Keratinocyte (primary cell): Measurements from ENCODE around the gene HOXD11. TPM values are rescaled to one million over a fixed set of nuclear protein-coding genes. Genes with fewer than 3 reads are reported as not detected.

Experiments used
- DNase-seq: peaks from one replicate; pipeline ENCODE4 v3.0.0-alpha.2; 2011; ENCODE audit warnings: low read depth, missing footprints, low spot score
- FAIRE-seq: peaks from 2 replicates; lab custom pipeline; 2011; peaks lifted over from hg19 to GRCh38; lab: Jason Lieb, UNC
- H2AFZ ChIP-seq: 2 replicates; pipeline ENCODE4 v1.6.0; 2012; ENCODE audit warnings: low read length, control low read depth, inconsistent platforms; ENCODE audit not compliant: control insufficient read depth
- H3K27ac ChIP-seq: 2 replicates; pipeline ENCODE4 v1.5.1; 2011; ENCODE audit warnings: low read length; ENCODE audit not compliant: control insufficient read depth, insufficient read depth
- H3K27me3 ChIP-seq: 3 replicates; pipeline ENCODE4 v1.6.0; 2011; ENCODE audit warnings: low read length; ENCODE audit not compliant: control insufficient read depth, insufficient read depth; ENCODE audit errors: extremely low read depth
- H3K36me3 ChIP-seq, 2 experiments: 2 replicates in 1 of 2; 3 replicates in 1 of 2; pipeline ENCODE4 v1.5.1; 2011; ENCODE audit warnings: low read length in 2 of 2, mild to moderate bottlenecking in 1 of 2; ENCODE audit not compliant: control insufficient read depth in 2 of 2, insufficient read depth in 2 of 2; ENCODE audit errors: extremely low read depth in 1 of 2
- H3K4me1 ChIP-seq: 3 replicates; pipeline ENCODE4 v1.5.1; 2011; ENCODE audit warnings: low read length; ENCODE audit not compliant: control insufficient read depth, insufficient read depth; ENCODE audit errors: extremely low read depth
- H3K4me2 ChIP-seq: 3 replicates; pipeline ENCODE4 v1.6.0; 2011; ENCODE audit warnings: low read depth, low read length; ENCODE audit not compliant: control insufficient read depth, insufficient read depth; ENCODE audit errors: extremely low read depth
- H3K4me3 ChIP-seq, 3 experiments: fragments of 200-600 bp in 1 of 3; sonication (generic) in 1 of 3; 2 replicates in 2 of 3; 3 replicates in 1 of 3; pipeline ENCODE4 v1.5.1; 2011 to 2016; ENCODE audit warnings: low read length in 3 of 3, mild to moderate bottlenecking in 3 of 3, control low read depth in 2 of 3, inconsistent platforms in 1 of 3, low read depth in 1 of 3, mixed read lengths in 1 of 3, mixed run types in 1 of 3, moderate library complexity in 1 of 3; ENCODE audit not compliant: control insufficient read depth in 2 of 3, insufficient read depth in 2 of 3; ENCODE audit errors: extremely low read depth in 1 of 3
- H3K79me2 ChIP-seq: 2 replicates; pipeline ENCODE4 v1.6.0; 2012; ENCODE audit warnings: low read length; ENCODE audit not compliant: control insufficient read depth, insufficient read depth
- H3K9ac ChIP-seq: 3 replicates; pipeline ENCODE4 v1.6.0; 2011; ENCODE audit warnings: low read length; ENCODE audit not compliant: control insufficient read depth, insufficient read depth; ENCODE audit errors: extremely low read depth
- H3K9me1 ChIP-seq: 3 replicates; pipeline ENCODE4 v1.6.0; 2011; ENCODE audit warnings: low read length; ENCODE audit not compliant: control insufficient read depth, insufficient read depth; ENCODE audit errors: extremely low read depth
- H3K9me3 ChIP-seq: 2 replicates; pipeline ENCODE4 v1.5.1; 2012; ENCODE audit warnings: low read depth, low read length; ENCODE audit not compliant: control insufficient read depth
- H4K20me1 ChIP-seq: 3 replicates; pipeline ENCODE4 v1.6.0; 2011; ENCODE audit warnings: low read length; ENCODE audit not compliant: control insufficient read depth, insufficient read depth; ENCODE audit errors: extremely low read depth
- EZH2 ChIP-seq: IDR thresholded peaks from one replicate; pipeline ENCODE4 v1.6.1; 2012; ENCODE audit warnings: inconsistent platforms, mild to moderate bottlenecking, low read length, moderate library complexity
- dilution Hi-C: fragments of 300-500 bp; cut with MboI; formaldehyde crosslinking; loops from one replicate; pipeline ENCODE4 v1.7.0; 2020; ENCODE audit warnings: low sequenced_read_pairs; ENCODE audit not compliant: extremely low pct_ligation_motif_present
- polyA plus RNA-seq, 5 experiments: library from polyadenylated mRNA; depleted of rRNA in 3 of 5; stranded (reverse) in 3 of 5; stranded (forward) in 1 of 5; unstranded in 1 of 5; fragments of >200 nt; gene quantifications; 1 replicate in 1 of 5; 2 replicates in 3 of 5; 3 replicates in 1 of 5; pipeline versions ENCODE4 v1.2.1 to v1.2.3, GENCODE V29; 2011 to 2012; ENCODE audit warnings: missing spikeins in 2 of 5, low read depth in 1 of 5, low replicate concordance in 1 of 5
- TF ChIP-seq, protein P1 (sequence below), 3 experiments: IDR thresholded peaks in 1 of 3; conservative IDR thresholded peaks in 1 of 3; optimal IDR thresholded peaks in 1 of 3; 2 replicates in 2 of 3; 3 replicates in 1 of 3; pipeline versions ENCODE3 to v1.5.1; 2011; ENCODE audit warnings: low read length in 3 of 3, mild to moderate bottlenecking in 3 of 3, moderate library complexity in 2 of 3, control low read depth in 1 of 3, inconsistent platforms in 1 of 3; ENCODE audit not compliant: insufficient read depth in 2 of 3; ENCODE audit errors: extremely low read depth in 1 of 3

The HOXD11 gene
- polyA plus RNA-seq, 1 donor (not counting 4 experiments of a cell fraction or from before 2014, with no cell fraction given), result not detected

DNA sequence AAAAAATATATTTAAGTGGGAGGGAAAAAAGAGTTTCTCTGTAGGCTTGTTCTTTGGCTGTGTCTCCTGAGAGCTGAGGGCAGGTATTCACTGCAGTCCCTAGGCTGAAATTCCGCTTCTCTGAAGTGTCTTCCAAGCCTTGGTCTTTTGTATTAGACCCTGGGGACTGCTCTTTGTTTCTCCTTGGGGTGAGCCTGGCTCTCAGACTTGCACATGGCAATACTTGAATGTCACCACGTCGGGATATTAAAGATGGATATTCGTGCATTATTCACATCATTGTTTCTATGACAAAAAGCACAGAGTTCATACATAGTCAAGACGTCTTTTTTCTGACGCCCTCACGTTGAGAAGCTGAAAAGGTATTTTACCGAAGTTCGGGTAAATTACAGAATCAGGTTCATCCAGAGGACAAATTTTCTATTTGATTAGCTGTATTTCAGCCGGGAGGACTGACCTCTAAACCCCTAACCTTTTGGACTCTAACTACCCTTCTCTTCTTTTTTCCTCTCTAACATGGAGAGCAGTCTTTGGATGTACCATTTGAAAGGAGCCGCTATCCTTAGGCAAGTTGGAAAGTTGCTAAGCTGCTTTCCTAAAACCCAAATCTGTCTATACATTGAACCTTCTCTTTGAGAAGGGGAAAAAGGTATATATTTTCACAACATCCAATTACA lies 47.6 kb downstream of the HOXD11 start:
- no peak overlapping the region for H3K27ac ChIP-seq
- dilution Hi-C loops, result loop anchor here (25.0 kb wide), 1 partner anchor 483 kb away; no protein-coding TSS in a partner anchor
- FAIRE-seq, result no peak
- H3K36me3 ChIP-seq, result no peaks in the 10 kb centered on the region
- no peak overlapping the region for H2AFZ ChIP-seq
- H3K27me3 ChIP-seq, result peaks cover 93% of the 10 kb centered on the region
- DNase-seq, result no peak
- no peak overlapping the region for H3K4me3 ChIP-seq
- no peaks in the 10 kb centered on the region for H3K9me1 ChIP-seq
- H3K4me1 ChIP-seq, result no peaks in the 10 kb centered on the region
- H3K79me2 ChIP-seq, result no peaks in the 10 kb centered on the region
- TF ChIP-seq, protein P1, sequence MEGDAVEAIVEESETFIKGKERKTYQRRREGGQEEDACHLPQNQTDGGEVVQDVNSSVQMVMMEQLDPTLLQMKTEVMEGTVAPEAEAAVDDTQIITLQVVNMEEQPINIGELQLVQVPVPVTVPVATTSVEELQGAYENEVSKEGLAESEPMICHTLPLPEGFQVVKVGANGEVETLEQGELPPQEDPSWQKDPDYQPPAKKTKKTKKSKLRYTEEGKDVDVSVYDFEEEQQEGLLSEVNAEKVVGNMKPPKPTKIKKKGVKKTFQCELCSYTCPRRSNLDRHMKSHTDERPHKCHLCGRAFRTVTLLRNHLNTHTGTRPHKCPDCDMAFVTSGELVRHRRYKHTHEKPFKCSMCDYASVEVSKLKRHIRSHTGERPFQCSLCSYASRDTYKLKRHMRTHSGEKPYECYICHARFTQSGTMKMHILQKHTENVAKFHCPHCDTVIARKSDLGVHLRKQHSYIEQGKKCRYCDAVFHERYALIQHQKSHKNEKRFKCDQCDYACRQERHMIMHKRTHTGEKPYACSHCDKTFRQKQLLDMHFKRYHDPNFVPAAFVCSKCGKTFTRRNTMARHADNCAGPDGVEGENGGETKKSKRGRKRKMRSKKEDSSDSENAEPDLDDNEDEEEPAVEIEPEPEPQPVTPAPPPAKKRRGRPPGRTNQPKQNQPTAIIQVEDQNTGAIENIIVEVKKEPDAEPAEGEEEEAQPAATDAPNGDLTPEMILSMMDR (optimal IDR thresholded peaks at IDR 0.05 in 1 of 3, IDR thresholded peaks at IDR 0.05 in 1 of 3, conservative IDR thresholded peaks at IDR 0.05 in 1 of 3; ENCODE audit: extremely low read depth in 1 of 3, insufficient read depth in 2 of 3, low read length in 3 of 3), result no peak
- no peak for TF ChIP-seq EZH2
- H4K20me1 ChIP-seq, result no peaks in the 10 kb centered on the region
- H3K9me3 ChIP-seq, result no peaks in the 10 kb centered on the region
- H3K9ac ChIP-seq, result no peak overlapping the region
- no peak overlapping the region for H3K4me2 ChIP-seq

DNA sequence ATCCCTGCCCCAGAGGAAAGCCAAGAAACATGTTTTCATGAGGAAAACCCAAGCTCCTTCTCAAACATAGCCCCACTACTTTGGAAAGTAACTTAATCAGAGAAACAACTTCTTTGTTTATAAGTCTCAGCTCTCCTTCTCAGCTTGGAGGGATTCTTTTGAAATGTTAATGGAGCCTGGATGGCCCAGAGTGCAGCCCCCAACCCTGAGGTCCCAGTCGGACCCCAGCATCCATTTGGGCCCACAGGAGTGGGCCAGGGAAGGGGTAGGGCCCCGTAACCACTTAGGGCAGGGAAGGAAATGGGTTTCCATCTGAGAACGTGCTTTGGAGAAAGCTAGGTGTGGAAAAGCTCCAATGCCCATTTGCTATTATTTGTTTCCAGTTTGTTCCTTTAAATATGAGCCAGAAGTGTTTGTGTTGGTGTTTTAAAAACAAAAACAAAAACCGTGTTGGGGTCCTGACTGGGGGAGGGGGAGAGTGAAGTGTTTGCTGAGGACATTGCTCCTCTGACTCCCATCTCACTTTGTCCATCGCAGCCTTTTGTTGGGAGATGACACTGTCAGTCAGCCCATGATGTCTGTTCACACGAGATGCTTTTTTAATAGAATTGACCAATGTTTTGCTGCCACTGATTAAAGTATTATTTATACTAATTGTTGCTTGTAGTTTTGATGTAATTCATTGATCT lies 48.4 kb downstream of the HOXD11 start:
- TF ChIP-seq, protein P1 (optimal IDR thresholded peaks at IDR 0.05 in 1 of 3, IDR thresholded peaks at IDR 0.05 in 1 of 3, conservative IDR thresholded peaks at IDR 0.05 in 1 of 3; ENCODE audit: extremely low read depth in 1 of 3, insufficient read depth in 2 of 3, low read length in 3 of 3), result no peak
- TF ChIP-seq EZH2, result no peak
- FAIRE-seq (no peak), DNase-seq (no peak)
- H3K4me1 ChIP-seq, result no peaks in the 10 kb centered on the region
- H3K4me3 ChIP-seq, result no peak overlapping the region
- no peaks in the 10 kb centered on the region for H3K79me2 ChIP-seq
- no peak overlapping the region for H3K9ac ChIP-seq
- H3K9me1 ChIP-seq, result no peaks in the 10 kb centered on the region
- H3K9me3 ChIP-seq, result no peaks in the 10 kb centered on the region
- H3K36me3 ChIP-seq, result no peaks in the 10 kb centered on the region
- dilution Hi-C loops, result loop anchor here (25.0 kb wide), 1 partner anchor 482 kb away; no protein-coding TSS in a partner anchor
- H3K4me2 ChIP-seq, result no peak overlapping the region
- no peak overlapping the region for H3K27ac ChIP-seq
- no peak overlapping the region for H2AFZ ChIP-seq
- no peaks in the 10 kb centered on the region for H4K20me1 ChIP-seq
- H3K27me3 ChIP-seq, result peaks cover 93% of the 10 kb centered on the region
